ENCODE results near the gene KCNMA1.

GRCh38 chr10:77253147-77253545 is 384.5 kb downstream of the KCNMA1 start:
- TF ChIP-seq YY1 (IDR thresholded peaks at IDR 0.05; ENCODE audit: insufficient read depth, insufficient read length), result no peak
- no peak for TF ChIP-seq ZNF274 (IDR thresholded peaks at IDR 0.05; ENCODE audit: low read depth, low read length)
- no peak for TF ChIP-seq SUZ12 (IDR thresholded peaks at IDR 0.05; ENCODE audit: extremely low read depth, insufficient read depth, insufficient read length)

Measured in NT2/D1 (cell line).